ENCODE data around the gene MIS18BP1.

The MIS18BP1 gene

DNA sequence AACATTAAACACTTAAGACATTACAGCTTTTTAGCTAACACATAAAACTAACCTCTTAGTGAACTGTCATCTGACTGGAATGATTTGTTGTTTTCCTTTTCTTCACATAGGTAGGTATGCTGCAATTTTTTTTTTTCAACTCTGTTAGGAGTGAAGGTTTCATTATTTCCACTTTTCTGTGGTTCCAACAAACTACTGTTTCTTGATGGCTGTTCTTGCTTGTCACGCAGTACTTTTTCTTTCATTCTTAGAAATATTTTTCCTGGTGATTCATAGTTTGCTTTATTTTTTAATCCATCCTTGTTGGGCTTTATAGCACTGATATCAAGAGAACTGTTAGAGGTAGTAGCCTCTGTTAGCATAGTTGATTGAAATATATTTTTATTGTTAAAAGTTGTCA lies 6.3 kb downstream of the MIS18BP1 start:
- TF ChIP-seq, protein P1, sequence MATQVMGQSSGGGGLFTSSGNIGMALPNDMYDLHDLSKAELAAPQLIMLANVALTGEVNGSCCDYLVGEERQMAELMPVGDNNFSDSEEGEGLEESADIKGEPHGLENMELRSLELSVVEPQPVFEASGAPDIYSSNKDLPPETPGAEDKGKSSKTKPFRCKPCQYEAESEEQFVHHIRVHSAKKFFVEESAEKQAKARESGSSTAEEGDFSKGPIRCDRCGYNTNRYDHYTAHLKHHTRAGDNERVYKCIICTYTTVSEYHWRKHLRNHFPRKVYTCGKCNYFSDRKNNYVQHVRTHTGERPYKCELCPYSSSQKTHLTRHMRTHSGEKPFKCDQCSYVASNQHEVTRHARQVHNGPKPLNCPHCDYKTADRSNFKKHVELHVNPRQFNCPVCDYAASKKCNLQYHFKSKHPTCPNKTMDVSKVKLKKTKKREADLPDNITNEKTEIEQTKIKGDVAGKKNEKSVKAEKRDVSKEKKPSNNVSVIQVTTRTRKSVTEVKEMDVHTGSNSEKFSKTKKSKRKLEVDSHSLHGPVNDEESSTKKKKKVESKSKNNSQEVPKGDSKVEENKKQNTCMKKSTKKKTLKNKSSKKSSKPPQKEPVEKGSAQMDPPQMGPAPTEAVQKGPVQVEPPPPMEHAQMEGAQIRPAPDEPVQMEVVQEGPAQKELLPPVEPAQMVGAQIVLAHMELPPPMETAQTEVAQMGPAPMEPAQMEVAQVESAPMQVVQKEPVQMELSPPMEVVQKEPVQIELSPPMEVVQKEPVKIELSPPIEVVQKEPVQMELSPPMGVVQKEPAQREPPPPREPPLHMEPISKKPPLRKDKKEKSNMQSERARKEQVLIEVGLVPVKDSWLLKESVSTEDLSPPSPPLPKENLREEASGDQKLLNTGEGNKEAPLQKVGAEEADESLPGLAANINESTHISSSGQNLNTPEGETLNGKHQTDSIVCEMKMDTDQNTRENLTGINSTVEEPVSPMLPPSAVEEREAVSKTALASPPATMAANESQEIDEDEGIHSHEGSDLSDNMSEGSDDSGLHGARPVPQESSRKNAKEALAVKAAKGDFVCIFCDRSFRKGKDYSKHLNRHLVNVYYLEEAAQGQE (IDR thresholded peaks at IDR 0.05; ENCODE audit: insufficient replicate concordance, low read depth) = no peak
- TF ChIP-seq POLR2AphosphoS5 (IDR thresholded peaks at IDR 0.05; ENCODE audit: low read depth) = no peak
- TF ChIP-seq, protein P2, sequence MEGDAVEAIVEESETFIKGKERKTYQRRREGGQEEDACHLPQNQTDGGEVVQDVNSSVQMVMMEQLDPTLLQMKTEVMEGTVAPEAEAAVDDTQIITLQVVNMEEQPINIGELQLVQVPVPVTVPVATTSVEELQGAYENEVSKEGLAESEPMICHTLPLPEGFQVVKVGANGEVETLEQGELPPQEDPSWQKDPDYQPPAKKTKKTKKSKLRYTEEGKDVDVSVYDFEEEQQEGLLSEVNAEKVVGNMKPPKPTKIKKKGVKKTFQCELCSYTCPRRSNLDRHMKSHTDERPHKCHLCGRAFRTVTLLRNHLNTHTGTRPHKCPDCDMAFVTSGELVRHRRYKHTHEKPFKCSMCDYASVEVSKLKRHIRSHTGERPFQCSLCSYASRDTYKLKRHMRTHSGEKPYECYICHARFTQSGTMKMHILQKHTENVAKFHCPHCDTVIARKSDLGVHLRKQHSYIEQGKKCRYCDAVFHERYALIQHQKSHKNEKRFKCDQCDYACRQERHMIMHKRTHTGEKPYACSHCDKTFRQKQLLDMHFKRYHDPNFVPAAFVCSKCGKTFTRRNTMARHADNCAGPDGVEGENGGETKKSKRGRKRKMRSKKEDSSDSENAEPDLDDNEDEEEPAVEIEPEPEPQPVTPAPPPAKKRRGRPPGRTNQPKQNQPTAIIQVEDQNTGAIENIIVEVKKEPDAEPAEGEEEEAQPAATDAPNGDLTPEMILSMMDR (IDR thresholded peaks at IDR 0.05; ENCODE audit: insufficient read depth, low read length) = no peak
- H3K27me3 ChIP-seq (ENCODE audit: insufficient read depth, poor library complexity, severe bottlenecking) = no peaks in the 10 kb centered on the region
- DNase-seq (ENCODE audit: low read depth in 1 of 2, low spot score in 1 of 2) = no peak
- no peak overlapping the region for H3K4me3 ChIP-seq (replicated peaks; ENCODE audit: insufficient read depth, low read length)
- H3K27ac ChIP-seq (replicated peaks) = peak overlapping the region; percentile 34

DNA sequence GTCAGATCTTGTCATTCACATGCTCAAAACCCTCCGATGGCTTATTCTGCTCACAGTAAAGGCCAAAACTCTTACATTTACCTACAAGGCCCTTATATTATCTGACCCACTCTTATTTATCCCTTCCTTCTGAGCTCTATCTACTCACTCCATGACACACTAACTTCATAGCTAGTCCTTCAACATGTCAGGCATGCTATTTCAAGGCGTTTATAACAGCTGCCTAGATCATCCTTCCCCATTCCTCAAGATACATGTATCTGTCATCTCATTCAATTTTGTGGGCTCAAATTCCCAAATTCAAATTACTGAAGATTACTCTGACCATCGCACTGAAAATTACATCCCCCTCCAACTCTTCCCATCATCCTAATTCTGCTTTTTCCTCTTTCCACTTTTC lies 6.9 kb downstream of the MIS18BP1 start:
- no peak overlapping the region for H3K27ac ChIP-seq (replicated peaks)
- DNase-seq (ENCODE audit: low read depth in 1 of 2, low spot score in 1 of 2) = no peak
- H3K27me3 ChIP-seq (ENCODE audit: insufficient read depth, poor library complexity, severe bottlenecking) = no peaks in the 10 kb centered on the region
- TF ChIP-seq SPI1 (IDR thresholded peaks at IDR 0.05; ENCODE audit: borderline replicate concordance, low read depth) = no peak
- TF ChIP-seq, protein P2 (IDR thresholded peaks at IDR 0.05; ENCODE audit: insufficient read depth, low read length) = no peak
- no peak for TF ChIP-seq GABPA (IDR thresholded peaks at IDR 0.05; ENCODE audit: low read depth)
- no peak for TF ChIP-seq POLR2AphosphoS5 (IDR thresholded peaks at IDR 0.05; ENCODE audit: low read depth)
- TF ChIP-seq, protein P1 (IDR thresholded peaks at IDR 0.05; ENCODE audit: insufficient replicate concordance, low read depth) = no peak
- H3K4me3 ChIP-seq (replicated peaks; ENCODE audit: insufficient read depth, low read length) = no peak overlapping the region

DNA sequence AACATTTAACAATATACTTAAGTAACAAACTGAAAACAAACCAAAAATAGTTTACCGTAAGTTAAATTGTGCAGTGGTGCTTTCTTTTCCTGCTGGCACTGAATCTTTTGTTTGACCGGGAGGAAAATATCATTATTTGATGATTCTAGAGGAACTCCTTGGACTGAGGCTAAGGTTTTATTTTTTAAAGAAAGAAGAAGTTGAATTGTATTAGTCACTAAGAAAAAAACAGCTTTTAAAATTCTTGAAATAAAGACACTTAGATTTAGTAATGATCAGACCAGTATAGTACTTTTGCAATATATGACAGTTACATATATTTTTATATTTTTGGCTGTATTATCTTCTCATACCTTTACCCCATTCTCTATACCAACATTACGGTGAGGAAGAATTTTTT lies 10.3 kb downstream of the MIS18BP1 start:
- Histone ChIP-seq H3K4me3 (replicated peaks; ENCODE audit: insufficient read depth, low read length) (no peak overlapping the region), H3K27ac (replicated peaks) (no peak overlapping the region), H3K27me3 (ENCODE audit: insufficient read depth, poor library complexity, severe bottlenecking) (no peaks in the 10 kb centered on the region)
- no peak for DNase-seq (ENCODE audit: low read depth in 1 of 2, low spot score in 1 of 2)
- TF ChIP-seq, protein P1 (IDR thresholded peaks at IDR 0.05; ENCODE audit: insufficient replicate concordance, low read depth) = no peak
- TF ChIP-seq SPI1 (IDR thresholded peaks at IDR 0.05; ENCODE audit: borderline replicate concordance, low read depth) = no peak

DNA sequence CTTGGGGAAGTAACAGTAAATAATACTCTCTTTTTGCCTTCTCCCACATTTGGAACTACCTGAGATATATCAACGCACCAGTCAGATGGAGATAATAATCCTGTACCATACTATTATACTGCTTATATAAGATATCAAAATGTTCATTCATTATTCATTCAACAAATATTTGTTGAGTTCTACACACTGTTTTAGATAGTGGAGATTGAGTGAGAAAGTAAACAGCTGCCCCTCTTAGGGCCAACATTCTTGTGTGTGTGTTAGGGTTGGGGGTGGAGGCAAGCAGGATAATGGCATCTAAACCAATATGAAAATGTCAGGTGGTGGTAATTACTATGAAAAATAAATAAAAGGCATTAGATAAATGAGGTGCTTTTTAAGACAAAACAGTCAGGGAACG lies 14.0 kb downstream of the MIS18BP1 start:
- no peak overlapping the region for H3K27ac ChIP-seq (replicated peaks)
- DNase-seq (ENCODE audit: low read depth in 1 of 2, low spot score in 1 of 2) = no peak
- no peaks in the 10 kb centered on the region for H3K27me3 ChIP-seq (ENCODE audit: insufficient read depth, poor library complexity, severe bottlenecking)
- H3K4me3 ChIP-seq (replicated peaks; ENCODE audit: insufficient read depth, low read length) = no peak overlapping the region
- TF ChIP-seq, protein P2 (IDR thresholded peaks at IDR 0.05; ENCODE audit: insufficient read depth, low read length) = no peak
- TF ChIP-seq GABPA (IDR thresholded peaks at IDR 0.05; ENCODE audit: low read depth) (no peak), POLR2AphosphoS5 (IDR thresholded peaks at IDR 0.05; ENCODE audit: low read depth) (no peak), SPI1 (IDR thresholded peaks at IDR 0.05; ENCODE audit: borderline replicate concordance, low read depth) (no peak)
- TF ChIP-seq, protein P1 (IDR thresholded peaks at IDR 0.05; ENCODE audit: insufficient replicate concordance, low read depth) = no peak

Measured in HL-60 (cell line).